SK-N-MC (cell line): ENCODE data around the gene TEX47.

Experiments
- EZH2 ChIP-seq: fragments of 200-600 bp; sonication (generic); IDR thresholded peaks from one replicate; pipeline ENCODE4 v1.6.1; 2017; ENCODE audit warnings: antibody characterized with exemption
- POLR2AphosphoS5 ChIP-seq: IDR thresholded peaks from 2 replicates; pipeline ENCODE4 v1.6.1; 2012; ENCODE audit warnings: mild to moderate bottlenecking, low read depth, low read length, borderline replicate concordance

DNA sequence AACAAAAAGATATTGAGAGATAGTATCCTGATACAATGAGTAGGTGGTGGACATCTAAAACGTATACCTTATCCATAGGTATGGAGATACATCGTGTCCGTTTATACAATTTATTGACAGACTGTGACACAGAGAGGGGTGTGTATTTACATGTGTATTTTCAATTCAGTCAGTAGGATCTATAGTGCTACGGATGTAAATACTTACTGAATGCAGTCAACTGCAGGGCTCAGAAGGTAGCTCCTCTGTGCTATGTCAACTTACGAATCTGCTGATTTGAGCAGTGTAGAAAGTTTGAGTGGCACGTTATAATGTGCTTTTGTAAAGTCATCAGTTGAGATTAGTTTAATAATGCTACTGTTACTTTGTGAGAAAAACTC is 35.4 kb downstream of the TEX47 start:
- no peak for TF ChIP-seq POLR2AphosphoS5
- no peak for TF ChIP-seq EZH2
